GM23338 (cell line): ENCODE data around the gene DYSF. TPM values are rescaled to one million over a fixed set of nuclear protein-coding genes. Genes with fewer than 3 reads are reported as not detected.

Experiments
- ATAC-seq: fragments of 200-7000 bp; cut with Tn5 transposase; 3 replicates; pipeline ENCODE4 v1.9.1; 2020
- DNase-seq: peaks from one replicate; pipeline ENCODE4 v3.0.0-alpha.2; 2015; ENCODE audit warnings: low spot score
- H2AFZ ChIP-seq: fragments of 200-600 bp; sonication (generic); 2 replicates; pipeline ENCODE4 v1.8.0; 2016; ENCODE audit warnings: antibody characterized with exemption, mild to moderate bottlenecking, moderate library complexity
- H3F3A ChIP-seq: fragments of 200-600 bp; sonication (generic); replicated peaks from 2 replicates; pipeline ENCODE4 v1.8.0; 2017; ENCODE audit warnings: antibody characterized with exemption, mixed run types, low read depth
- H3K27ac ChIP-seq: fragments of 200-600 bp; sonication (generic); 2 replicates; pipeline ENCODE4 v1.6.1; 2016; ENCODE audit warnings: low read depth
- H3K27me3 ChIP-seq: fragments of 200-600 bp; sonication (generic); 2 replicates; pipeline ENCODE4 v1.8.0; 2016; ENCODE audit warnings: mild to moderate bottlenecking, mixed run types, moderate library complexity; ENCODE audit not compliant: insufficient read depth
- H3K36me3 ChIP-seq: fragments of 200-600 bp; sonication (generic); 2 replicates; pipeline ENCODE4 v1.8.0; 2016; ENCODE audit warnings: mild to moderate bottlenecking; ENCODE audit not compliant: insufficient read depth
- H3K4me1 ChIP-seq: fragments of 200-600 bp; sonication (generic); 2 replicates; pipeline ENCODE4 v1.8.0; 2016; ENCODE audit warnings: mild to moderate bottlenecking, moderate library complexity; ENCODE audit not compliant: insufficient read depth
- H3K4me2 ChIP-seq: fragments of 200-600 bp; sonication (generic); 2 replicates; pipeline ENCODE4 v1.7.1; 2017; ENCODE audit warnings: mixed run types
- H3K4me3 ChIP-seq: fragments of 200-600 bp; sonication (generic); 2 replicates; pipeline ENCODE4 v1.6.1; 2016; ENCODE audit warnings: mixed run types
- H3K79me2 ChIP-seq: fragments of 200-600 bp; sonication (generic); replicated peaks from 2 replicates; pipeline ENCODE4 v1.8.0; 2017; ENCODE audit warnings: mild to moderate bottlenecking; ENCODE audit not compliant: insufficient read depth
- H3K9me2 ChIP-seq: fragments of 200-600 bp; sonication (generic); 2 replicates; pipeline ENCODE4 v1.8.0; 2017; ENCODE audit not compliant: insufficient read depth
- H4K20me1 ChIP-seq: fragments of 200-600 bp; sonication (generic); replicated peaks from 2 replicates; pipeline ENCODE4 v1.8.0; 2017; ENCODE audit warnings: mild to moderate bottlenecking; ENCODE audit not compliant: insufficient read depth
- H3K27ac Mint-ChIP-seq: 2 replicates; pipeline ENCODE4 v1.8.0; 2020; ENCODE audit warnings: inconsistent platforms, mild to moderate bottlenecking, moderate library complexity, mixed read lengths
- H3K27me3 Mint-ChIP-seq: 3 replicates; pipeline ENCODE4 v1.8.0; 2022; ENCODE audit warnings: low read depth, mild to moderate bottlenecking, moderate library complexity, mixed read lengths, inconsistent platforms; ENCODE audit not compliant: insufficient read depth, poor library complexity
- H3K36me3 Mint-ChIP-seq: 3 replicates; pipeline ENCODE4 v1.8.0; 2021; ENCODE audit warnings: low read depth, mild to moderate bottlenecking, inconsistent platforms, moderate library complexity, mixed read lengths
- H3K4me1 Mint-ChIP-seq: 3 replicates; pipeline ENCODE4 v1.8.0; 2020; ENCODE audit warnings: mild to moderate bottlenecking, inconsistent platforms, mixed read lengths
- H3K4me3 Mint-ChIP-seq: 3 replicates; pipeline ENCODE4 v1.8.0; 2021; ENCODE audit warnings: moderate library complexity, mild to moderate bottlenecking, inconsistent platforms, mixed read lengths
- H3K9me3 Mint-ChIP-seq: 3 replicates; pipeline ENCODE4 v1.8.0; 2020; ENCODE audit warnings: moderate library complexity, mild to moderate bottlenecking, inconsistent platforms, mixed read lengths
- EZH2phosphoT487 ChIP-seq: fragments of 200-600 bp; sonication (generic); IDR thresholded peaks from one replicate; pipeline ENCODE4 v1.8.1; 2018; ENCODE audit warnings: antibody characterized with exemption; ENCODE audit not compliant: unreplicated experiment
- NANOG ChIP-seq: IDR thresholded peaks from 2 replicates; pipeline ENCODE4 v1.6.1; 2016; ENCODE audit warnings: antibody characterized with exemption, borderline replicate concordance
- POLR2AphosphoS5 ChIP-seq: IDR thresholded peaks from 2 replicates; pipeline ENCODE4 v1.6.1; 2016; ENCODE audit warnings: antibody characterized with exemption, low read depth
- REST ChIP-seq: IDR thresholded peaks from one replicate; pipeline ENCODE4 v1.6.1; 2018; ENCODE audit warnings: antibody characterized with exemption; ENCODE audit not compliant: unreplicated experiment
- STAT1 ChIP-seq: IDR thresholded peaks from one replicate; pipeline ENCODE4 v1.6.1; 2016; ENCODE audit warnings: antibody characterized with exemption; ENCODE audit not compliant: unreplicated experiment
- ZNF114 ChIP-seq: fragments of 250-450 bp; sonication (Bioruptor Pico); IDR thresholded peaks from 2 replicates; pipeline ENCODE4 v1.5.0; 2020; ENCODE audit warnings: mild to moderate bottlenecking, moderate library complexity
- ZNF331 ChIP-seq: fragments of 250-450 bp; sonication (Bioruptor Pico); IDR thresholded peaks from 2 replicates; pipeline ENCODE4 v1.5.0; 2020; ENCODE audit warnings: low read depth, mild to moderate bottlenecking, moderate library complexity
- polyA plus RNA-seq: library from polyadenylated mRNA; unstranded; fragments of >200 nt; fragmentation: Nextera tagmentation; extraction: Ambion mirVana; gene quantifications from 2 replicates; pipeline ENCODE4 v1.2.1, GENCODE V29; 2016
- total RNA-seq: library from RNA; depleted of rRNA; stranded (reverse); fragments of >200 nt; shearing (Covaris generic); gene quantifications from 2 replicates; pipeline ENCODE4 v1.2.3, GENCODE V29; 2014
- TF ChIP-seq, protein P1 (sequence below), 2 experiments: fragments of 200-600 bp in 1 of 2; sonication (generic) in 1 of 2; conservative IDR thresholded peaks; 2 replicates each; pipeline versions ENCODE4 v1.5.1 to v1.6.1; 2016 to 2017; ENCODE audit warnings: antibody characterized with exemption in 2 of 2, low read depth in 2 of 2, mild to moderate bottlenecking in 2 of 2, moderate library complexity in 1 of 2

Gene DYSF
- total and polyA plus RNA-seq, 2 experiments from 2014 or later: 7.3 to 21.3 TPM

DNA sequence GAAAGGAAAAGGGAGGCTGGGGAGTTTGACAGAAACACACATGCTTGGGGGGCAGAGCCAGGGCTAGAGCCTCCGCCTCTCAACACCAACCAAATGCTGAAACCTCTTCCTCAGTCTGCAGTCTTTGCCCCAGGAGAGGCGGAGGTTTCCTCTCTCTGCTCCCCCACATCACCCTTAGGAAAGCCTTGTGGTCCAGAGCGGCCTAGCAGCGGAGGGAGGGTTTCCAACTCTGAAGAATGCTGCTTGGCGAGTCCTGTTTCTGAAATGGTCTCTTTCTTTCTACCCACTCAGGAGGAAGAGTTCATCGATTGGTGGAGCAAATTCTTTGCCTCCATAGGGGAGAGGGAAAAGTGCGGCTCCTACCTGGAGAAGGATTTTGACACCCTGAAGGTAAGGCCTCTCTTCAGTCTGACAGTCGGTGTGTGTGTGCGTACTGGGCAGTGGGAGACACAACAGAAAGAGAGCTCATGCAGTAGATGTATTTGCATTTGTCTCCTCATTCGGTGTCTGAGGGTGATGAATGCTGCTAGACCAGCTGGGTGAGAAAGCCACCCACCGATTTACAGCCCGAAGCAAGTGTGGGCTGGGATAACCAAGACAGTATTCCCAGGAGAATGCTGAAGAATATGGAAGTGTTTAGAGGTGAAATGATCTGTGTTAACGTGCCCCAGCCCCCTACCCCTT, 190.5 kb downstream of the DYSF start (continued):
- TF ChIP-seq REST (no peak), ZNF331 (no peak), NANOG (no peak)

GRCh38 chr2:71646028-71646427, 192.7 kb downstream of the DYSF start:
- Mint-ChIP-seq H3K36me3 (no peaks in the 10 kb centered on the region), H3K27ac (no peak overlapping the region), H3K4me1 (peaks cover 7% of the 10 kb centered on the region; the same call in 2 of the 3 replicates), H3K4me3 (no peak overlapping the region), H3K9me3 (no peaks in the 10 kb centered on the region; the same call in 2 of the 3 replicates), H3K27me3 (peaks cover 3% of the 10 kb centered on the region)
- DNase-seq: no peak
- H3K79me2 ChIP-seq: no peaks in the 10 kb centered on the region
- no peaks in the 10 kb centered on the region for H3K9me2 ChIP-seq
- no peak overlapping the region for H3K27ac ChIP-seq
- ATAC-seq: no peak
- H3K36me3 ChIP-seq: no peaks in the 10 kb centered on the region
- H3K4me1 ChIP-seq: no peaks in the 10 kb centered on the region
- no peaks in the 10 kb centered on the region for H4K20me1 ChIP-seq
- H3K4me3 ChIP-seq: no peak overlapping the region
- no peak overlapping the region for H3K4me2 ChIP-seq
- no peaks in the 10 kb centered on the region for H3K27me3 ChIP-seq
- H2AFZ ChIP-seq: no peak overlapping the region
- no peaks in the 10 kb centered on the region for H3F3A ChIP-seq
- TF ChIP-seq ZNF331: no peak
- TF ChIP-seq, protein P1, sequence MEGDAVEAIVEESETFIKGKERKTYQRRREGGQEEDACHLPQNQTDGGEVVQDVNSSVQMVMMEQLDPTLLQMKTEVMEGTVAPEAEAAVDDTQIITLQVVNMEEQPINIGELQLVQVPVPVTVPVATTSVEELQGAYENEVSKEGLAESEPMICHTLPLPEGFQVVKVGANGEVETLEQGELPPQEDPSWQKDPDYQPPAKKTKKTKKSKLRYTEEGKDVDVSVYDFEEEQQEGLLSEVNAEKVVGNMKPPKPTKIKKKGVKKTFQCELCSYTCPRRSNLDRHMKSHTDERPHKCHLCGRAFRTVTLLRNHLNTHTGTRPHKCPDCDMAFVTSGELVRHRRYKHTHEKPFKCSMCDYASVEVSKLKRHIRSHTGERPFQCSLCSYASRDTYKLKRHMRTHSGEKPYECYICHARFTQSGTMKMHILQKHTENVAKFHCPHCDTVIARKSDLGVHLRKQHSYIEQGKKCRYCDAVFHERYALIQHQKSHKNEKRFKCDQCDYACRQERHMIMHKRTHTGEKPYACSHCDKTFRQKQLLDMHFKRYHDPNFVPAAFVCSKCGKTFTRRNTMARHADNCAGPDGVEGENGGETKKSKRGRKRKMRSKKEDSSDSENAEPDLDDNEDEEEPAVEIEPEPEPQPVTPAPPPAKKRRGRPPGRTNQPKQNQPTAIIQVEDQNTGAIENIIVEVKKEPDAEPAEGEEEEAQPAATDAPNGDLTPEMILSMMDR (conservative IDR thresholded peaks at IDR 0.05; ENCODE audit: low read depth in 2 of 2): no peak
- no peak for TF ChIP-seq EZH2phosphoT487
- no peak for TF ChIP-seq ZNF114
- TF ChIP-seq REST: no peak
- no peak for TF ChIP-seq STAT1
- TF ChIP-seq NANOG: no peak
- TF ChIP-seq POLR2AphosphoS5: no peak
